Stimulated activated CD8-positive, alpha-beta memory T cell treated with anti-CD3 and anti-CD28 coated beads, Interleukin-15, amount 100 ng/mL, for 4 hours (primary cell): Measurements from ENCODE around the gene TRIM68.

Experiments used
- DNase-seq, 2 donors: peaks; one replicate each; pipeline ENCODE4 v3.0.0-alpha.2; 2020; ENCODE audit warnings: low read depth in 2 of 2

The TRIM68 gene, protein sequence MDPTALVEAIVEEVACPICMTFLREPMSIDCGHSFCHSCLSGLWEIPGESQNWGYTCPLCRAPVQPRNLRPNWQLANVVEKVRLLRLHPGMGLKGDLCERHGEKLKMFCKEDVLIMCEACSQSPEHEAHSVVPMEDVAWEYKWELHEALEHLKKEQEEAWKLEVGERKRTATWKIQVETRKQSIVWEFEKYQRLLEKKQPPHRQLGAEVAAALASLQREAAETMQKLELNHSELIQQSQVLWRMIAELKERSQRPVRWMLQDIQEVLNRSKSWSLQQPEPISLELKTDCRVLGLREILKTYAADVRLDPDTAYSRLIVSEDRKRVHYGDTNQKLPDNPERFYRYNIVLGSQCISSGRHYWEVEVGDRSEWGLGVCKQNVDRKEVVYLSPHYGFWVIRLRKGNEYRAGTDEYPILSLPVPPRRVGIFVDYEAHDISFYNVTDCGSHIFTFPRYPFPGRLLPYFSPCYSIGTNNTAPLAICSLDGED

DNA sequence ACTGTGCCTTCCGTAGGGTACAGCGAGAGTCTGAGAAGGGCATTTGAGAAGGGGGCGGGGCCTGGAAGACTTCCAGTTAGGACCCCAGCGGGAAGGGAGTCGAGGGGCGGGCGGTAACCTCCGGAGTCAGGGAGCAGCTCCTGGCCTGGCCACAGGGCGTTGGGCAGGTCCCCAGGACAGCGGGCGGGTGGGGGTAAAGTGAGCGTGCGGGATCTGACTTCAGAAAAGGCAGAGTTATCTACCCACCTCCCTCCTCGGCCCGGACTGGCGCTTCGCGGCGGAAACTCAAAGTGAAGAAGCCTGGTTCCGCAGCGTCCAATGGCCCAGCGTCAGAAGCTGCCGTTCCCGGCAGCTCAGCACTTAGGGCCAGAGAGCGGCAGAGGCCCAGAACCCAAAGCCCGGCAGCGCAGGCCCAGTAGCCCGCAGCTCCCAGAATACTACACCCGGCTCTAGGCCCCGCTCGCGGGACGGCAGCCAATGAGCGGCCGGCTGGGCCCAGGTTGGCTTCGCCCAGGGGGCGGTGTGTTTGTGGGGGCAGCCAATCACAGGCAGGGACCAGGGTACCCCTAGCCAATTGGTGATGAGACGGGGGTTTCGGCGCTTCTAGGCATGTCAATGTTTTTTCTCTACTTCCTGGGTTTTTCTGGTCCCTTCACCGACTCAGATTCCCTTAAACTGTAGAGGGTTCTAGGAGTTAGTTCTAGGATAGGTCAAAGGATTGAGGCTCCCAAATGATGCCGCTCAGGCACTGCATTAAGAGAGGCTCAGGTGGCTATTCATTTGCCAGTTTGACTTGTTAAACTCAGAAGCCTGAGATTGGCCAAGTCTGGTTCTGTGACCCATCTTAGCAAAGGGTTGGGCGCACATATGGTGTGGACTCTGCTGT, at the start of gene TRIM68:
Gene TRIM68, minus strand, starts transcription at position 451 of the 886 bp plus-strand sequence. CDS start 2,727 bp downstream, outside the sequence.
- DNase-seq = peak; percentile 87 to 88

GRCh38 chr11:4654635-4655369, 46.8 kb upstream of the TRIM68 start:
- no peak for DNase-seq

- DNase-seq = no peak
Measured at GRCh38 chr11:4647766-4648165, 39.7 kb upstream of the TRIM68 start.

GRCh38 chr11:4645974-4646373, 37.9 kb upstream of the TRIM68 start:
- no peak for DNase-seq

DNA sequence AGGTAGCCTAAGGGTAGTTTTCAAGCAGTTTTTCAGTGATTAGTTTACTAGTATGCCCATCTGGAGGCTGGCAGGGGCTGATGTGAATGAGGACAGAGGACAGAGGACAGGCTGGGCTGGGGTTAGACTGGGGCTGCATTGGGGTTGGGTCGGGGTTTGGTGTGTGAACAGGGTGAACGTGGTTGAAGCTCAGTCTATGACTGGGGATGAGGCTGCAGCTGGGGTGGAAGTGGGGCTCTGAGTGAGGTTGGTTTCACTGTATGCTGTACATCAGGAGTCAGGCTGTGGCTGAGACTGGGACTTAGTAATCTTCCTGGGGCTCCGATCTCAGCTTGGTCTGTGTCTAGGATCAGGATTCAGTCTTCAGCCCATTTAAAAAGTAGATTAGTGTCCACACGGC, 36.2 kb upstream of the TRIM68 start:
- no peak for DNase-seq

DNA sequence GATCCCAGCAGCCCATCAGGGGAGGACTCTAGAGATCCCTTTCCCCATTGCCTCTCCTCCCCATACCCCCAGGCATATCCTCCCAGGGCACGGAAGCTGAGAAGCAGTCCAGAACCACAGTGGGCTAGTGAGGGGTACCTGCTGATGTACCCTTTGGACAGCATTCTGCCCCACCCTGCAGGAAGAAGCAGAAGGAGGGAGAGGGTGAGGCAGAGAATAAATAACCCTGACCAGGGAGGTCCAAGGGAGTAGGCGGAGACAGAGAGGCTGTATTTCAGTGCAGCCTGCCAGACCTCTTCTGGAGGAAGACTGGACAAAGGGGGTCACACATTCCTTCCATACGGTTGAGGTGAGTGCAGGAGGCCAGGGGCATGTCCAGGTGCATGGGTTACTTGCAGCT, 35.7 kb upstream of the TRIM68 start, which contains the start of gene OR51E1:
Gene OR51E1, plus strand, starts transcription at position 301 of the 400 bp plus-strand sequence. CDS start 8,545 bp downstream, outside the sequence.
- DNase-seq = no peak

- DNase-seq = no peak
Measured at GRCh38 chr11:4643076-4643475, 35.0 kb upstream of the TRIM68 start.

- DNase-seq = no peak
Measured at GRCh38 chr11:4642043-4642442, 34.0 kb upstream of the TRIM68 start.

GRCh38 chr11:4641501-4641900, 33.5 kb upstream of the TRIM68 start:
- no peak for DNase-seq

GRCh38 chr11:4639931-4640330, 31.9 kb upstream of the TRIM68 start:
- no peak for DNase-seq

DNA sequence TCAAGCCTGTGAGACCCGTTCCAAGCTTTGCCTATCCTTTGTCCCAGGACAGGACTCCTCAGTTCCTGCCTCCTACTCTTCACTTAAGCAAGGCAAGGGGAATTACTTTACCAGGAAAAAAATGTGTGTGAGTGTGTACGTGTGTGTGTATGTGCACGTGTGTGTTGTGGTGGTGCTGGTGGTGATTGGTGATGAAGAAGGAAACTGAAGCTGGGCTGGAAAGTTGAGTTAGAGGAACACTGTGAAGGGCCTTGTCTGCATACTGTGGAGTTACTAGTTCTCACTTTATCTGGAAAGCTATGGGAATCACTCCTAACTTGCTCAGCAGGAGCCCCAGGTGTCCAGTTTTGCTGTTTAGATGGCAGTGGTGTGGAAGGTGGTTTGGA, 29.6 kb upstream of the TRIM68 start:
- DNase-seq = no peak

DNA sequence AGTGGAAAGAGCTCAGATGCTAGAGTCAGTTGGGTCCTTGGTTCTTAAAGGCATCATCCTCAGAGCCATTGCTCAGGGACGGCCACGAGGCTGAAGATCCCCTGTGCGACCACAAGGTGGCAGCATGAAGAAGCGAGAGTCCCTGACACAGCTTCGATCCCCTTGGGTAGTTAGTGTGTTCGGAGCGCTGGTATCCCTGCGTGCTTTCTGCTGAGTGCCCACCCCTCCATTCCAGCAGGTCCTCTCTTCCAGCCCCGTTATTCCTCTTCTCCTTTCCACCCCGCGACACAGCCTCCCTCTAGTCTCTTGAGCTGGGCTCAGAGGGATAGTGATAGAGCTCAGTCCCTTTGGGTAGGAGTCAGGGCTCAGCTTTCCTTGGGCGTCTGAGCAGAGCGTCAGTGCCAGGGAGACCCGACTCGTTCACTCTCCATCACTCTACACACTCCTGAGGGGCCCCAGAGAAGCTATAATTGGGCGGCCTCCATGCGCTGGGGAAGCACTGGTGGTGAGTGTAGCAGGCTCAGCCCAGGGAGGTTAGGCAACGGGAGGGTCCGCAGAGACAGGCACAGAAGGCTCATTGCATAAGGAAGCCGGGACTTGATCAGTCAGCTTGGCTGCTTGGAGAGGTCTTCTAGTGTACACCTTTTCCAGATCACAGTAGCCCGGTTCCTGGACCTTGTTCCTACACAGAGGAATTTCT, 29.1 kb upstream of the TRIM68 start, which contains the start of gene OR51D1:
Gene OR51D1, plus strand, starts transcription at position 516 of the 700 bp plus-strand sequence. CDS start 2,314 bp downstream, outside the sequence.
- peak; percentile 29 to 41 for DNase-seq

DNA sequence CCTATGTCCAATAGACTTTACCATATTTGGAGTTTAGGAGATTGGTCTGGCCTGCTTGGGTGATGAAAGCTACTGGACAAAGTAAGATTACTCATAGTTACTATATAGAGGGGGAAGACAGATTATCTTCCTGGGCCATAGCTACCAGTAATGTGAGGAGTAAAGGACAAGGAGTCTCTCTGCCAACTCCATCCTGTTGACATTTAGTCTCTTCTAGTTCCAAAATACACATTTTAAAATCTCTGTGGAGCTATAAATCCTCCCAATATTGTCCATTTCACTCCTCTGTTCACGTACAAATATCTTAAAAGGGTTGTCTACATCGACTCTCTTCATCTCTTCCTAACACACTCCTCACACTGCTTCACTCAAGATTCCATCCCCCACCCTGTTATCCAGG, 28.1 kb upstream of the TRIM68 start:
- no peak for DNase-seq

DNA sequence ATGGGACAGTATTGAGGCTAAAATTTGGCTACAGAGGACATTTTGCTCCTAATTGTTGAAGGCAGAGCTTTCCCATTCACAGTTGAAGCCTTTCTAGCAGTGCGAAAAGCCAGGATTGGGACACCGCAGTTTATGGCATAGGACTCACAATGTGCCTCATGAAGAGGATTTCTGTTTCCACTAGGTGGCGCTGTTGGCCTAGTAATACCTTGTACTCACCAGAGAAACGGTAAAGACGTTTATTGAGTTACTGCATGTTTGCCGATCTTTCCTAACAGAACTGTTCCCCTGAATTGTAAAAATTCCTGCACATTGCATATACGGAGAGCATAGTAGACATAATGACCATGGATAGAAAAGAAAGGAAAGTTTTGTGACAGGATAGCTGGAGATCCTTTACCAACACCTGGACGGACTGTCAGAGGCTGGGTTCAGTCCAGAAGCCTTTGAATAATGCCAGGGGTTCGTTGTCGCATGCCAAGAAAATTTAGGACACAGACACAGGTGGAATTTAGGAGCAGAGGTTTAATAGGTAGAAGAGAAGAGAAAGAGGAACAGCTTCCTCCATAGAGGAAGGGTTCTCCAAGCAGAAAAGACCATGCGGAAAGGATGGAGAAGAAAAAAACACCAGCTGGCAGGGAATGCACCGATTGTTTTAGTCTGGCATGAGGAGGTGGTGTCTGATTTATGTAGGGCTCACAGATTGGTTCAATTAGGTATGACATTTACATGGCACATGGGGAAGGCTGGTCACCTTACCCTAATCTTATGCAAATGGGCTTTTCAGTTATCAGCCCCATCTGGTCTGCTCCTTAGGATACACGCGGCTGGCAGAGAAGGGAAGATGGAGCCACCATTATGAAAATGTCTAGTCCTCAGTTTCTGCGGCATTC, 18.4 kb upstream of the TRIM68 start:
- no peak for DNase-seq

DNA sequence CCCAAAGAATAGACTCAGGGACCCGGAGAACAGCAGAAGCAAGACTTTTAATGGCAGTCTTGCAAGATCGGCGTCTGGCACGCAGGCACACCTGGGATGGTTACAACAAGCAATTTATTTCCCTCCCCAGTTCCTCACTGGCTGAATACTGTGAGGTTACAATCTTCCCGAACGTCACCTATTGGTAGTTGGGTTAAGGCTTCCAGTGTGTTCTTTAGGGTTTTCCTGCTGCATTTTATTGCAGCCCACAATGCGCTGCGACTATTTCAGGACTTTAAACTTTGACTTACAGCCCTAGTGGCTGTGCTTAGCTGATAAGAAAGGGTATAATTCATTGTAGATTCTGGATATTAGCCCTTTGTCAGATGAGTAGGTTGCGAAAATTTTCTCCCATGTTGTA, 11.5 kb upstream of the TRIM68 start:
- no peak for DNase-seq

- DNase-seq = no peak
Measured at GRCh38 chr11:4615856-4616444, 7.9 kb upstream of the TRIM68 start.

- no peak for DNase-seq
Measured at GRCh38 chr11:4611986-4612385, 4.0 kb upstream of the TRIM68 start.

GRCh38 chr11:4610258-4610935, 2.4 kb upstream of the TRIM68 start:
- no peak for DNase-seq

- no peak for DNase-seq
Measured at GRCh38 chr11:4607096-4607495, 935 bp downstream of the TRIM68 start.
